Cardiac fibroblast (primary cell): ENCODE data around the gene HS3ST3A1.

Source experiments
- DNase-seq, 2 donors: peaks; one replicate each; pipeline versions ENCODE4 v3.0.0 to v3.0.0-alpha.2; 2010; ENCODE audit warnings: low read depth in 2 of 2
- H3K4me3 ChIP-seq, 2 donors: replicated peaks in 1 of 2; 1 replicate in 1 of 2; 2 replicates in 1 of 2; pipeline ENCODE4 v1.5.1; 2011; ENCODE audit warnings: low read depth in 2 of 2, low read length in 2 of 2, mild to moderate bottlenecking in 2 of 2, moderate library complexity in 1 of 2
- CTCF ChIP-seq: IDR thresholded peaks from one replicate; pipeline ENCODE4 v1.5.1; 2011; ENCODE audit warnings: low read depth, mild to moderate bottlenecking, low read length, inconsistent platforms

Gene HS3ST3A1

GRCh38 chr17:13492737-13493122 lies 109.0 kb downstream of the HS3ST3A1 start:
- no peak for TF ChIP-seq CTCF
- DNase-seq = no peak
- no peak overlapping the region for H3K4me3 ChIP-seq

GRCh38 chr17:13491916-13492736 lies 109.6 kb downstream of the HS3ST3A1 start:
- no peak overlapping the region for H3K4me3 ChIP-seq
- no peak for DNase-seq
- TF ChIP-seq CTCF = no peak

GRCh38 chr17:13491491-13491890 lies 110.2 kb downstream of the HS3ST3A1 start:
- TF ChIP-seq CTCF = no peak
- DNase-seq = no peak
- H3K4me3 ChIP-seq = no peak overlapping the region

GRCh38 chr17:13490906-13491482 lies 110.7 kb downstream of the HS3ST3A1 start:
- no peak for DNase-seq
- no peak for TF ChIP-seq CTCF
- H3K4me3 ChIP-seq = no peak overlapping the region

- no peak for DNase-seq
- H3K4me3 ChIP-seq = no peak overlapping the region
- no peak for TF ChIP-seq CTCF
Measured at GRCh38 chr17:13490427-13490826, 111.3 kb downstream of the HS3ST3A1 start.

GRCh38 chr17:13485327-13485726 lies 116.4 kb downstream of the HS3ST3A1 start:
- TF ChIP-seq CTCF = no peak
- no peak overlapping the region for H3K4me3 ChIP-seq
- no peak for DNase-seq
